SU-DHL-6 (cell line): ENCODE measurements around the gene AGO3.
"Not testable (repeated sequence)": the region's sequence is repeated elsewhere in the genome, so short reads cannot be mapped to it uniquely, and the experiment has no call there.

Experiments used
- H2AFZ ChIP-seq: fragments of 200-600 bp; sonication (generic); 2 replicates; pipeline ENCODE4 v1.6.1; 2014; ENCODE audit warnings: low read depth, mild to moderate bottlenecking, moderate library complexity, mixed read lengths, antibody characterized with exemption, low read length; ENCODE audit not compliant: severe bottlenecking
- H3F3A ChIP-seq: fragments of 200-600 bp; shearing (Covaris generic); 2 replicates; pipeline ENCODE4 v1.6.0; 2016; ENCODE audit warnings: antibody characterized with exemption, mild to moderate bottlenecking; ENCODE audit not compliant: insufficient read depth
- H3K27ac ChIP-seq: fragments of 200-600 bp; sonication (generic); 2 replicates; pipeline ENCODE4 v1.5.1; 2016; ENCODE audit warnings: low read depth, mild to moderate bottlenecking, low read length, moderate library complexity, mixed read lengths
- H3K27me3 ChIP-seq: fragments of 200-600 bp; sonication (generic), shearing (Covaris generic); 2 replicates; pipeline ENCODE4 v1.6.0; 2014; ENCODE audit warnings: mild to moderate bottlenecking, low read length
- H3K36me3 ChIP-seq: fragments of 200-600 bp; sonication (generic); 2 replicates; pipeline ENCODE4 v1.6.1; 2014; ENCODE audit warnings: mild to moderate bottlenecking, low read length, mixed read lengths
- H3K4me2 ChIP-seq: fragments of 300-600, 200-600 bp; shearing (Covaris generic), sonication (generic); 2 replicates; pipeline ENCODE4 v1.6.0; 2014; ENCODE audit warnings: low read length, low read depth, mild to moderate bottlenecking; ENCODE audit not compliant: poor library complexity, severe bottlenecking
- H3K4me3 ChIP-seq: fragments of 200-600 bp; sonication (generic); 2 replicates; pipeline ENCODE4 v1.5.1; 2014; ENCODE audit warnings: antibody characterized with exemption, low read length, mild to moderate bottlenecking, mixed read lengths; ENCODE audit not compliant: insufficient read depth, poor library complexity, severe bottlenecking
- H3K79me2 ChIP-seq: fragments of 200-600 bp; sonication (generic); 2 replicates; pipeline ENCODE4 v1.6.1; 2014; ENCODE audit warnings: mild to moderate bottlenecking, low read length, moderate library complexity; ENCODE audit not compliant: insufficient read depth
- H3K9ac ChIP-seq: fragments of 200-600 bp; sonication (generic); 2 replicates; pipeline ENCODE4 v1.7.0; 2014; ENCODE audit warnings: mild to moderate bottlenecking, low read length
- H3K9me2 ChIP-seq: fragments of 200-600 bp; sonication (generic); replicated peaks from 2 replicates; pipeline ENCODE4 v1.6.1; 2014; ENCODE audit warnings: low read length; ENCODE audit not compliant: insufficient read depth
- H3K9me3 ChIP-seq: fragments of 200-600 bp; sonication (generic); 2 replicates; pipeline ENCODE4 v1.6.1; 2014; ENCODE audit warnings: low read length, mixed read lengths; ENCODE audit not compliant: insufficient read depth
- H4K20me1 ChIP-seq: fragments of 200-600 bp; sonication (generic); 2 replicates; pipeline ENCODE4 v1.6.1; 2014; ENCODE audit warnings: low read depth, mild to moderate bottlenecking, antibody characterized with exemption, low read length, moderate library complexity, mixed read lengths
- CTCF ChIP-seq: fragments of 200-600 bp; sonication (generic); IDR thresholded peaks from one replicate; pipeline ENCODE4 v1.5.1; 2017; ENCODE audit warnings: antibody characterized with exemption, mild to moderate bottlenecking, low read length, moderate library complexity; ENCODE audit not compliant: insufficient read depth, poor library complexity, severe bottlenecking
- EZH2phosphoT487 ChIP-seq: fragments of 200-600 bp; sonication (generic), shearing (Covaris generic); conservative IDR thresholded peaks from 2 replicates; pipeline ENCODE4 v1.6.1; 2018; ENCODE audit warnings: mild to moderate bottlenecking, antibody characterized with exemption, low read length, moderate library complexity, mixed read lengths

The AGO3 gene

GRCh38 chr1:35962952-35963351 lies 32.0 kb downstream of the AGO3 start:
- no peaks in the 10 kb centered on the region for H3K9me3 ChIP-seq
- no peak overlapping the region for H3K27ac ChIP-seq
- no peak overlapping the region for H2AFZ ChIP-seq
- no peak for TF ChIP-seq CTCF
- H3K79me2 ChIP-seq: peaks cover 51% of the 10 kb centered on the region
- H3K9me2 ChIP-seq: no peaks in the 10 kb centered on the region
- H3K36me3 ChIP-seq: peaks cover 6% of the 10 kb centered on the region; the same call in 1 of the 2 replicates
- no peak overlapping the region for H3K4me2 ChIP-seq
- no peaks in the 10 kb centered on the region for H4K20me1 ChIP-seq
- H3K27me3 ChIP-seq: no peaks in the 10 kb centered on the region
- no peak overlapping the region for H3K4me3 ChIP-seq
- H3F3A ChIP-seq: peaks cover 21% of the 10 kb centered on the region
- H3K9ac ChIP-seq: no peak overlapping the region

- not testable (repeated sequence) for H3K9ac ChIP-seq, H3K27me3 ChIP-seq, H3K4me2 ChIP-seq, H3K4me3 ChIP-seq, H3K9me3 ChIP-seq, H4K20me1 ChIP-seq, H3K9me2 ChIP-seq, H3K27ac ChIP-seq, H2AFZ ChIP-seq
- Histone ChIP-seq H3F3A (peaks cover 13% of the 10 kb centered on the region), H3K79me2 (peaks cover 43% of the 10 kb centered on the region), H3K36me3 (peaks cover 14% of the 10 kb centered on the region; the same call in 1 of the 2 replicates)
Observed at GRCh38 chr1:35964277-35964676, 33.4 kb downstream of the AGO3 start.

- peaks cover 28% of the 10 kb centered on the region; the same call in 1 of the 2 replicates for H3K36me3 ChIP-seq
- no peak overlapping the region for H2AFZ ChIP-seq
- peaks cover 25% of the 10 kb centered on the region for H3K79me2 ChIP-seq
- no peak overlapping the region for H3K4me2 ChIP-seq
- H3F3A ChIP-seq: peaks cover 13% of the 10 kb centered on the region
- no peak overlapping the region for H3K27ac ChIP-seq
- H3K9me2 ChIP-seq: no peaks in the 10 kb centered on the region
- no peaks in the 10 kb centered on the region for H3K27me3 ChIP-seq
- H4K20me1 ChIP-seq: no peaks in the 10 kb centered on the region
- TF ChIP-seq EZH2phosphoT487 (no peak), CTCF (no peak)
- no peak overlapping the region for H3K9ac ChIP-seq
- H3K9me3 ChIP-seq: no peaks in the 10 kb centered on the region
- no peak overlapping the region for H3K4me3 ChIP-seq
Observed at GRCh38 chr1:35968396-35968795, 37.5 kb downstream of the AGO3 start.

- Histone ChIP-seq H3F3A (peaks cover 14% of the 10 kb centered on the region), H3K4me3 (no peak overlapping the region), H3K27me3 (no peaks in the 10 kb centered on the region), H2AFZ (no peak overlapping the region), H3K27ac (no peak overlapping the region), H3K36me3 (peaks cover 37% of the 10 kb centered on the region; the same call in 1 of the 2 replicates), H3K79me2 (peaks cover 11% of the 10 kb centered on the region; the same call in 1 of the 2 replicates), H4K20me1 (no peaks in the 10 kb centered on the region), H3K4me2 (no peak overlapping the region), H3K9me2 (no peaks in the 10 kb centered on the region), H3K9ac (no peak overlapping the region), H3K9me3 (no peaks in the 10 kb centered on the region)
- TF ChIP-seq EZH2phosphoT487 (no peak), CTCF (no peak)
Observed at GRCh38 chr1:35971601-35972000, 40.7 kb downstream of the AGO3 start.

GRCh38 chr1:35972631-35973030 lies 41.7 kb downstream of the AGO3 start:
- Histone ChIP-seq H3K36me3 (peaks cover 39% of the 10 kb centered on the region; the same call in 1 of the 2 replicates), H3K79me2 (peaks cover 11% of the 10 kb centered on the region; the same call in 1 of the 2 replicates)
- not testable (repeated sequence) for H3K4me3 ChIP-seq

More at GRCh38 chr1:35972631-35973030, 41.7 kb downstream of the AGO3 start:
- H3K27ac ChIP-seq, H3K4me2 ChIP-seq, H2AFZ ChIP-seq, H4K20me1 ChIP-seq, H3K9ac ChIP-seq, H3F3A ChIP-seq, H3K9me3 ChIP-seq, H3K27me3 ChIP-seq, H3K9me2 ChIP-seq: not testable (repeated sequence)
